ENCODE results near the gene MYCT1. TPM values are rescaled to one million over a fixed set of nuclear protein-coding genes. Genes with fewer than 3 reads are reported as not detected.

Gene MYCT1
- total and polyA plus RNA-seq, 2 of the 8 experiments (the other 6 are each of a cell fraction or from before 2014, with no cell fraction given), result 0.39 to 3.3 TPM

DNA sequence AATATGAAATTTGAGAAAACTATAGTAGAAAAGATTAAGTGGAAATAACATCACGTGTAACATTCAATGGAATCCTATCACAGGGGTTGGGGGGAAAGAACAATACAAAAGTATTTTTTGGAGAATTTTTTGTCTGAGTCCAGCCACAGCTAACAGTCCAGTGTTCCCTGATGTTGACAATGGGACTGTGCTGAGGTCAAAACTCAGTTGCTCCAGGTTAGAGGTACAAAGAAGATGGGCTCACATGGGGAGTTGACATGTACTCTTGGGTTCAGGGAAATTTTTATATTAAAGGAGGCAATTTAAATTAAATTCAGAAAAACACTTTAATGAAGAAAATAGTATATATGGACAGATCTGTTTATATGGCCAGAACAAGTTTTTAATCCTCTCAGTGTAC, 995 bp downstream of the MYCT1 start (continued):
- TF ChIP-seq GABPA (IDR thresholded peaks at IDR 0.05; ENCODE audit: borderline replicate concordance, insufficient read depth, low read length), result no peak
